ENCODE data around the gene OR51B5.

Gene OR51B5, protein sequence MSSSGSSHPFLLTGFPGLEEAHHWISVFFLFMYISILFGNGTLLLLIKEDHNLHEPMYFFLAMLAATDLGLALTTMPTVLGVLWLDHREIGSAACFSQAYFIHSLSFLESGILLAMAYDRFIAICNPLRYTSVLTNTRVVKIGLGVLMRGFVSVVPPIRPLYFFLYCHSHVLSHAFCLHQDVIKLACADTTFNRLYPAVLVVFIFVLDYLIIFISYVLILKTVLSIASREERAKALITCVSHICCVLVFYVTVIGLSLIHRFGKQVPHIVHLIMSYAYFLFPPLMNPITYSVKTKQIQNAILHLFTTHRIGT

DNA sequence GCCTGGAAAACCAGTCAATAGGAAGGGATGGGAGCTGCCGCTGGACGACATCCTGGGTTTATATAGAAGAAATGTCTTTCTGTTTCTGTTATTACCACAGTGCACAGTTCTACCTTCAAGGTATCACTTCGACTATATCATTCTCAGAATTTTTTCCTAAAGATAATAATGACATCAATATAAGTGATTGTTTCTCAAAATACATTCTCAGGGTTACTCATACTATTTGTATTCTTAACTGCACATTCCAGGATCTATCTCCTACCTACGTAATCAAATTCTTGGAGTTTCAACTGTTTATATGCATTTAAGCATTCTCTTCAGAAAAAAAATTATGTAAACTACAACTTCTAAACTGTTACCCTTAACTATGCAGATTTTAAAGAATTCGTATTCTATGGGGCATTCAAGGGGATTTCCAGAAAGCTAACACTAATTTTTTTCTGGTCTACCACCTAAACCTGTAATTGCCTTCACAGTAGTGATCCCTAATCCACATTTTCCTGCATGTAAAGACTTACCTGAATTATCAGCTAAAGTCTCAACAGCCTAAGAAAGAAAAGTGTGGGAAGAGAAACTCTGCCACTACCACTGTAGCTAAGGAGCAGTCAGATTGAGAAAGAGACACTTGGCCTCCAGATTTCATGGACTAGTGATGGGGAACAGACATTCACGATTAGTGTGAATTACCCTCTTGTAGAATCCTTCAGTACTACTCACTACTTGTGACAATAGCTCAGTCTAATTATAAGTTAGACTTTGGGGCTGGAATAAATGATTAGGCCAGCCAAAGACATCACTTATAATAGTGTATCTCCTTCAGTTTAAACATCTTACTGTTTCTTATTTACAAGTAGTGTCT is at the start of gene OR51B5:
OR51B5 (minus strand) TSS at position 51 of the 862 bp plus-strand sequence; CDS start at position 51, 0 bp downstream.
- H3K27ac ChIP-seq: no peak within 1 kb of the TSS
- DNase-seq (ENCODE audit: low read depth, low spot score): no peak
- TF ChIP-seq EZH2 (IDR thresholded peaks at IDR 0.05) (no peak), POLR2AphosphoS5 (IDR thresholded peaks at IDR 0.05; ENCODE audit: borderline replicate concordance, low read depth, low read length) (no peak), FOXP2 (optimal IDR thresholded peaks at IDR 0.05; ENCODE audit: control extremely low read depth, extremely low read length, insufficient read depth) (no peak)
- no peaks in the 10 kb centered on the region for H3K36me3 ChIP-seq (ENCODE audit: insufficient read depth, low read length)
- no peak within 1 kb of the TSS for H3K4me3 ChIP-seq
- H3K9ac ChIP-seq (ENCODE audit: insufficient read length): no peak within 1 kb of the TSS
- H3K9me3 ChIP-seq (ENCODE audit: low read depth, low read length): no peaks in the 10 kb centered on the region

DNA sequence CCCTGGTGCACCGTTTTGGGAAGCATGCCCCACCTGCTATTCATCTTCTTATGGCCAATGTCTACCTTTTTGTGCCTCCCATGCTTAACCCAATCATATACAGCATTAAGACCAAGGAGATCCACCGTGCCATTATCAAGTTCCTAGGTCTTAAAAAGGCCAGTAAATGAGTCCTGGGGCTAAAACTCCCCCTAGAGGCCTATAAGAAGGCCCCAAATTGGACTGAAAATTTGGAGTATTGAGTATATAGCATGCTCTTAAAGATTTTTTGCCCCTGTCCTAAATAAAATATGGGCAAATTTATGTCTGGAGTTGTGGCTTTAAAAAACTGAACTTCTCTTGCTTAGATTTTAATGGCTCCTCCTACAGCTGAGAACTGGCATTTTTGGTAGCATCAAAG is 46.9 kb upstream of the OR51B5 start:
- no peak for TF ChIP-seq FOXP2 (optimal IDR thresholded peaks at IDR 0.05; ENCODE audit: control extremely low read depth, extremely low read length, insufficient read depth)
- TF ChIP-seq POLR2AphosphoS5 (IDR thresholded peaks at IDR 0.05; ENCODE audit: borderline replicate concordance, low read depth, low read length): no peak
- TF ChIP-seq EZH2 (IDR thresholded peaks at IDR 0.05): no peak
- no peaks in the 10 kb centered on the region for H3K36me3 ChIP-seq (ENCODE audit: insufficient read depth, low read length)
- DNase-seq (ENCODE audit: low read depth, low spot score): no peak
- H3K27ac ChIP-seq: no peak overlapping the region
- H3K9ac ChIP-seq (ENCODE audit: insufficient read length): no peak overlapping the region
- no peak overlapping the region for H3K4me3 ChIP-seq
- H3K9me3 ChIP-seq (ENCODE audit: low read depth, low read length): no peaks in the 10 kb centered on the region

DNA sequence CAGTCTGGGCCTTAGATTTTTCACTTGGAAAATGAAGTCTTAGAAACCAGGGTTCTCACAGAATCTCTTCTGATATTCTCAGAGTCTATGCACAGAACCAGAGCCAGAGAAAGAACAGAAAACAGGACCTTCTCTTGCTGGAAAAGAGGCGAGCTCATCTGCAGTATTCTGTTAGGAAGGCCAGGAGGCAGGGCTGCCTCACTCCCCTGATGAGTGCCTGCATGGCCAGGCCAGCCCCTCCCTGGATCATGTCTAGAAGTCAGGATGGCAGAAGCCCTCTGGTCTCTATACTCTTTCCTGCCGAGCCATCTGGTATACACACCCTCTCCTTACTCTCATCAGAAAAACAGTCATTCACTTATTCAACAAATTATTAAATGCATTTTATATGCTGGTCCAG is 41.0 kb upstream of the OR51B5 start:
- no peak for DNase-seq (ENCODE audit: low read depth, low spot score)

DNA sequence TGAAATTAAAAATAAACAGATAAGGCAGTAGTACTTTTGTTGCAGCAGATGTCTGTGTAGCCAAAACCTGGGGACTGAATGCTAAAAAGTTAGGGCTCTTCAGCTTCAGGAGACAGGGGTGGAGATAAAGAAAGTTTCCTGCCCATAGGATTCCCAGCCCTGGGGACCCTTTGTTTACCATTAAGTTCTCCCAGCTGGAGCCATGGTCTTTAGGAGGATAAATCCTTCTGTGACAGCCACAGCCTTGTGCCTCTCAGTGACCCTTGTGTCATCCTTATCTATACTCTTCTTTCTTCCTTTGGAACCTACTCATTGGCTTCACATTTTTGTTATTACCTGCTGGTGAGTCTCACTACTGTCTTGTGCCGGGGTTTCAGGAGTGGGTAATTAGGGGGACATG is 40.3 kb upstream of the OR51B5 start, which contains the start of gene OR51M1:
OR51M1 (plus strand) TSS at position 237 of the 400 bp plus-strand sequence. CDS start 5,587 bp downstream, outside the sequence.
- no peaks in the 10 kb centered on the region for H3K36me3 ChIP-seq (ENCODE audit: insufficient read depth, low read length)
- no peak within 1 kb of the TSS for H3K4me3 ChIP-seq
- H3K9me3 ChIP-seq (ENCODE audit: low read depth, low read length): no peaks in the 10 kb centered on the region
- TF ChIP-seq FOXP2 (optimal IDR thresholded peaks at IDR 0.05; ENCODE audit: control extremely low read depth, extremely low read length, insufficient read depth) (no peak), EZH2 (IDR thresholded peaks at IDR 0.05) (no peak), POLR2AphosphoS5 (IDR thresholded peaks at IDR 0.05; ENCODE audit: borderline replicate concordance, low read depth, low read length) (no peak)
- H3K27ac ChIP-seq: no peak within 1 kb of the TSS
- no peak within 1 kb of the TSS for H3K9ac ChIP-seq (ENCODE audit: insufficient read length)
- DNase-seq (ENCODE audit: low read depth, low spot score): no peak

More for the DNA sequence above, 41.0 kb upstream of the OR51B5 start:
- TF ChIP-seq EZH2 (IDR thresholded peaks at IDR 0.05) (no peak), FOXP2 (optimal IDR thresholded peaks at IDR 0.05; ENCODE audit: control extremely low read depth, extremely low read length, insufficient read depth) (no peak), POLR2AphosphoS5 (IDR thresholded peaks at IDR 0.05; ENCODE audit: borderline replicate concordance, low read depth, low read length) (no peak)
- no peak overlapping the region for H3K9ac ChIP-seq (ENCODE audit: insufficient read length)
- H3K36me3 ChIP-seq (ENCODE audit: insufficient read depth, low read length): no peaks in the 10 kb centered on the region
- H3K4me3 ChIP-seq: no peak overlapping the region
- no peak overlapping the region for H3K27ac ChIP-seq
- no peaks in the 10 kb centered on the region for H3K9me3 ChIP-seq (ENCODE audit: low read depth, low read length)

DNA sequence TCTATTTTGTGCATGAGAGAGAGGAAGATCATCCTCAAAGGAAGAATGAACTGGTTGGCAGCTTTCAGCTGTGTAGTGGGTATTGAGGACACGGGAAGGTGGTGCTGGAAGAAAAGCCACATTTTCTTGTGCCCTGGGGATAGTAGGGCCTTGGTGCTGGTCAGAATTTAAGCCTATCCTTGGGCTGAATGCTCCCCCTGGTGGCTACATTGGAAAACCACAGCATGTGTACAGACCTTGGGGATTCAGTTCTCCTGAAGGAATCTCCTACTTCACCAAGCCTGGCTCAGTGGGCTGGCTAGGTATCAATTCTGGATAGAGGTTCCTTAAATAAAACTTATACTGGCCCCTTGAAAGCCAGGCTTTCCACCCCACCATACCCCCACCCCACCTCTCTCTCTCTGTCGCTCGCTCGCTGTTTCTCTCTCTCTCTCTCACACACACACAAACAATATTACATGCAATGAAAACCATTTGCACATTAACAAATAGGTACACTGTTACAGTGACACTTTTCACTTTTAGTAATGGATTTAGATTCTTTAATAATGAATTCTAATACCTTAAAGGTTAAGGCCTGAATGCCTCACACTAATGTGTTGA is 37.5 kb upstream of the OR51B5 start:
- no peak overlapping the region for H3K4me3 ChIP-seq
- H3K27ac ChIP-seq: no peak overlapping the region
- peak; percentile 5 for DNase-seq (ENCODE audit: low read depth, low spot score)
- H3K9ac ChIP-seq (ENCODE audit: insufficient read length): no peak overlapping the region
- no peaks in the 10 kb centered on the region for H3K9me3 ChIP-seq (ENCODE audit: low read depth, low read length)
- no peaks in the 10 kb centered on the region for H3K36me3 ChIP-seq (ENCODE audit: insufficient read depth, low read length)
- no peak for TF ChIP-seq EZH2 (IDR thresholded peaks at IDR 0.05)
- TF ChIP-seq POLR2AphosphoS5 (IDR thresholded peaks at IDR 0.05; ENCODE audit: borderline replicate concordance, low read depth, low read length): no peak
- no peak for TF ChIP-seq FOXP2 (optimal IDR thresholded peaks at IDR 0.05; ENCODE audit: control extremely low read depth, extremely low read length, insufficient read depth)

DNA sequence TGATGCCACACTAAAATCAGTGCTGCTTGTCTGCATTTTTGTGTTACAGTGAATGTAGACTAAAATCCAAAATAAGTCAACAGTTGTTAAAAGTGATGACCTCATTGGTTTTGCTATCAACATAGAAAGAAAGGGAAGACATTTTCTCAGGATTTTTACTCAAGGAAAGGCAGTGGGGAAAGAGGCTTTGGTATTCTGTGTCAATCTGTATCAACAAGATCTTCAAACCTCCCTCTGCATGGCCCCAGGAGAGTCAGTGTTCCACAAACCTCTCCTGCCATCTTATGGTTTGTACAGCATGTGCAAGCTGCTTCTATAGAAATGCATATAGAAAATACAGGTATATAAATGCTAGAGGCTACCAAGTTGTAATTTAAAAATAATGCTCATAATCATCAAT is 26.5 kb upstream of the OR51B5 start:
- no peak for DNase-seq (ENCODE audit: low read depth, low spot score)
- Histone ChIP-seq H3K9me3 (ENCODE audit: low read depth, low read length) (no peaks in the 10 kb centered on the region), H3K4me3 (no peak overlapping the region), H3K36me3 (ENCODE audit: insufficient read depth, low read length) (no peaks in the 10 kb centered on the region), H3K27ac (no peak overlapping the region), H3K9ac (ENCODE audit: insufficient read length) (no peak overlapping the region)
- TF ChIP-seq EZH2 (IDR thresholded peaks at IDR 0.05) (no peak), FOXP2 (optimal IDR thresholded peaks at IDR 0.05; ENCODE audit: control extremely low read depth, extremely low read length, insufficient read depth) (no peak), POLR2AphosphoS5 (IDR thresholded peaks at IDR 0.05; ENCODE audit: borderline replicate concordance, low read depth, low read length) (no peak)

DNA sequence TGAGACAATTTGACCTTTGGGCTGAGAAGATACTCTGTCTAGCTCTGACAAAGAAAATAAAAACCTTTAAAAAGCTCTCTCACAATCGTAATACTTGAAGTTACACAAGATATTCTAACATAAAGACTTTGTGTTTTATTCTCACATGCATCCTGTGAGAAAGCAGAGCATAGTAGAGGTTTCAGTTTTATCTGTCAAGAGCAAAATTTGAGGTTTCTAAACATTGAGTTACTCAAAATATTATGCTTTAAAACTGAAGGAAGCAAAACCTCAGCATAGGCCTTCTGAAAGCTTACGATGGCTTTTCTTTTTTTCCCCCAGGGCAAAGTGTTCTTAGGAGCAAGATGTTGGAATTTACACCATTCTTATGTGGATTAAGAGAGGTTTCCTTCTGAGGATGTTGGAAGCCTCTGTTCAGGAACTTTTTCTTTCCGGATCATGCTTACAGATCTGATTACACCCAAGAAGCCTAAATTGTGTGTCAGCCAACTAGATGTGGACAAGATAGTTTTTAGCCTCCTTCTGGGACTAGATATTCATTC is 25.2 kb upstream of the OR51B5 start:
- DNase-seq (ENCODE audit: low read depth, low spot score): no peak
- no peaks in the 10 kb centered on the region for H3K9me3 ChIP-seq (ENCODE audit: low read depth, low read length)
- H3K36me3 ChIP-seq (ENCODE audit: insufficient read depth, low read length): no peaks in the 10 kb centered on the region
- TF ChIP-seq POLR2AphosphoS5 (IDR thresholded peaks at IDR 0.05; ENCODE audit: borderline replicate concordance, low read depth, low read length) (no peak), FOXP2 (optimal IDR thresholded peaks at IDR 0.05; ENCODE audit: control extremely low read depth, extremely low read length, insufficient read depth) (no peak), EZH2 (IDR thresholded peaks at IDR 0.05) (no peak)
- H3K4me3 ChIP-seq: no peak overlapping the region
- H3K27ac ChIP-seq: no peak overlapping the region
- H3K9ac ChIP-seq (ENCODE audit: insufficient read length): no peak overlapping the region
